OCI-LY7 (cell line): ENCODE data around the gene COL4A2. TPM values are rescaled to one million over a fixed set of nuclear protein-coding genes. Genes with fewer than 3 reads are reported as not detected.

Experiments
- BruUV-seq: library from RNA; stranded (reverse); fragments of 400-500 nt; replicated peaks from 2 replicates; lab custom pipeline; 2021; lab: Mats Ljungman, UMichigan
- CTCF ChIA-PET: fragments of 300-600 bp; sonication (Branson Sonifier 250); formaldehyde crosslinking; loops from one replicate; lab custom pipeline; 2022; ENCODE audit warnings: antibody characterized with exemption; ENCODE audit not compliant: unreplicated experiment; lab: Charles Lee
- POLR2A ChIA-PET: fragments of 300-600 bp; sonication (Branson Sonifier 250); formaldehyde crosslinking; loops from one replicate; lab custom pipeline; 2022; ENCODE audit warnings: antibody characterized with exemption; lab: Charles Lee
- DNase-seq: peaks from one replicate; pipeline ENCODE4 v3.0.0-alpha.2; 2015; ENCODE audit warnings: low spot score
- H2AFZ ChIP-seq: fragments of 200-600 bp; sonication (generic), shearing (Covaris generic); 2 replicates; pipeline ENCODE4 v1.6.1; 2014; ENCODE audit warnings: mild to moderate bottlenecking, antibody characterized with exemption, low read length, moderate library complexity
- H3K27ac ChIP-seq: fragments of 200-600 bp; sonication (generic); 2 replicates; pipeline ENCODE4 v1.5.1; 2014; ENCODE audit warnings: mixed run types, low read depth, mild to moderate bottlenecking, moderate library complexity, low read length, inconsistent platforms; ENCODE audit not compliant: poor library complexity, severe bottlenecking
- H3K36me3 ChIP-seq: fragments of 200-600 bp; sonication (generic); 2 replicates; pipeline ENCODE4 v1.6.1; 2014; ENCODE audit warnings: mild to moderate bottlenecking, antibody characterized with exemption, low read length, moderate library complexity, mixed read lengths; ENCODE audit not compliant: insufficient read depth
- H3K4me1 ChIP-seq: fragments of 200-600 bp; sonication (generic); 2 replicates; pipeline ENCODE4 v1.5.1; 2014; ENCODE audit warnings: mild to moderate bottlenecking, low read length; ENCODE audit not compliant: insufficient read depth, poor library complexity, severe bottlenecking
- H3K4me2 ChIP-seq: fragments of 200-600 bp; sonication (generic); 2 replicates; pipeline ENCODE4 v1.6.1; 2014; ENCODE audit warnings: mild to moderate bottlenecking, low read length
- H3K4me3 ChIP-seq: fragments of 200-600 bp; sonication (generic); 2 replicates; pipeline ENCODE4 v1.5.1; 2014; ENCODE audit warnings: mild to moderate bottlenecking, low read depth, low read length; ENCODE audit not compliant: poor library complexity, severe bottlenecking
- H3K79me2 ChIP-seq: fragments of 200-600 bp; sonication (generic); 2 replicates; pipeline ENCODE4 v1.6.1; 2016; ENCODE audit warnings: low read depth, mild to moderate bottlenecking, low read length, moderate library complexity, mixed read lengths; ENCODE audit not compliant: insufficient read depth
- H3K9me2 ChIP-seq: fragments of 200-600 bp; sonication (generic); 2 replicates; pipeline ENCODE4 v1.6.1; 2016; ENCODE audit warnings: mild to moderate bottlenecking, low read length, mixed read lengths; ENCODE audit not compliant: insufficient read depth
- H3K9me3 ChIP-seq: fragments of 200-600 bp; sonication (generic); 2 replicates; pipeline ENCODE4 v1.6.1; 2014; ENCODE audit warnings: mild to moderate bottlenecking, mixed run types, low read length, mixed read lengths
- H4K20me1 ChIP-seq: fragments of 200-600 bp; sonication (generic); 2 replicates; pipeline ENCODE4 v1.6.1; 2014; ENCODE audit warnings: mild to moderate bottlenecking, antibody characterized with exemption, low read length, moderate library complexity, mixed read lengths; ENCODE audit not compliant: insufficient read depth
- CTCF ChIP-seq: fragments of 200-600 bp; sonication (generic); conservative IDR thresholded peaks from 2 replicates; pipeline ENCODE4 v1.5.1; 2014; ENCODE audit warnings: mild to moderate bottlenecking, antibody characterized with exemption, low read length, moderate library complexity, mixed read lengths
- EZH2phosphoT487 ChIP-seq: fragments of 200-600 bp; sonication (generic); IDR thresholded peaks from 2 replicates; pipeline ENCODE4 v1.6.1; 2018; ENCODE audit warnings: low read depth, borderline replicate concordance, mild to moderate bottlenecking, mixed run types, antibody characterized with exemption, low read length, moderate library complexity, mixed read lengths
- intact Hi-C: fragments of 100-400 bp; cut with micrococcal nuclease; formaldehyde crosslinking; loops from one replicate; pipeline ENCODE4 v1.10.0; 2022; ENCODE audit not compliant: unreplicated experiment
- total RNA-seq, 2 experiments: library from RNA; depleted of rRNA in 1 of 2; stranded (reverse); fragments of >200 nt in 1 of 2; shearing (Covaris generic) in 1 of 2; gene quantifications; 2 replicates each; pipeline ENCODE4 v1.2.3, GENCODE V29; 2014 to 2022

The COL4A2 gene
- total RNA-seq, 2 experiments from 2014 or later, result 0.34 TPM; not detected in 1

GRCh38 chr13:110405597-110406450, 98.7 kb downstream of the COL4A2 start:
- Histone ChIP-seq H3K9me3 (no peaks in the 10 kb centered on the region), H3K4me3 (no peak overlapping the region), H3K9me2 (no peaks in the 10 kb centered on the region), H3K4me2 (no peak overlapping the region), H2AFZ (no peak overlapping the region), H3K79me2 (no peaks in the 10 kb centered on the region), H3K36me3 (no peaks in the 10 kb centered on the region), H3K4me1 (no peaks in the 10 kb centered on the region), H3K27ac (no peak overlapping the region), H4K20me1 (no peaks in the 10 kb centered on the region)
- no peak for DNase-seq
- intact Hi-C loops, result no loop called here
- no peak for TF ChIP-seq CTCF
- ChIA-PET POLR2A (no interaction called here), CTCF (no interaction called here)
- BruUV-seq, result no TSS peak

- Histone ChIP-seq H3K9me3 (no peaks in the 10 kb centered on the region), H3K27ac (no peak overlapping the region), H3K4me2 (no peak overlapping the region), H3K36me3 (no peaks in the 10 kb centered on the region), H2AFZ (no peak overlapping the region), H4K20me1 (no peaks in the 10 kb centered on the region), H3K79me2 (no peaks in the 10 kb centered on the region), H3K4me1 (no peaks in the 10 kb centered on the region), H3K4me3 (no peak overlapping the region), H3K9me2 (no peaks in the 10 kb centered on the region)
- BruUV-seq, result no TSS peak
- ChIA-PET CTCF (no interaction called here), POLR2A (no interaction called here)
- DNase-seq, result no peak
- intact Hi-C loops, result no loop called here
- no peak for TF ChIP-seq EZH2phosphoT487
- TF ChIP-seq CTCF, result no peak
These were observed 99.9 kb downstream of the COL4A2 start for GRCh38 chr13:110407021-110407420.

- Histone ChIP-seq H3K27ac (no peak overlapping the region), H3K4me3 (no peak overlapping the region), H3K9me3 (no peaks in the 10 kb centered on the region), H2AFZ (no peak overlapping the region), H4K20me1 (no peaks in the 10 kb centered on the region), H3K79me2 (no peaks in the 10 kb centered on the region), H3K4me2 (no peak overlapping the region), H3K9me2 (no peaks in the 10 kb centered on the region), H3K4me1 (no peaks in the 10 kb centered on the region), H3K36me3 (no peaks in the 10 kb centered on the region)
- no TSS peak for BruUV-seq
- ChIA-PET CTCF (no interaction called here), POLR2A (no interaction called here)
- intact Hi-C loops, result no loop called here
- TF ChIP-seq CTCF (no peak), EZH2phosphoT487 (no peak)
- no peak for DNase-seq
These were observed 100.4 kb downstream of the COL4A2 start for GRCh38 chr13:110407531-110407930.
